HEK293 (cell line): ENCODE data around the gene CD79A.

Experiments used
- HOXC10 ChIP-seq: sonication (generic); formaldehyde crosslinking; IDR thresholded peaks from 2 replicates; pipeline ENCODE4 v1.8.1; 2023; ENCODE audit warnings: mild to moderate bottlenecking, missing genetic modification reagents
- KLF7 ChIP-seq: fragments of 450-650 bp; formaldehyde crosslinking; IDR thresholded peaks from 2 replicates; pipeline ENCODE4 v1.5.1; 2016; ENCODE audit warnings: missing biosample characterization, missing genetic modification characterization, borderline replicate concordance
- KLF9 ChIP-seq: fragments of 450-650 bp; formaldehyde crosslinking; IDR thresholded peaks from 2 replicates; pipeline ENCODE4 v1.5.1; 2016; ENCODE audit warnings: missing biosample characterization, missing genetic modification characterization, low read depth
- PATZ1 ChIP-seq: fragments of 450-650 bp; formaldehyde crosslinking; IDR thresholded peaks from 2 replicates; pipeline ENCODE4 v1.5.1; 2016; ENCODE audit warnings: missing biosample characterization, missing genetic modification characterization
- PRDM6 ChIP-seq: fragments of 450-650 bp; formaldehyde crosslinking; IDR thresholded peaks from 2 replicates; pipeline ENCODE4 v1.5.1; 2017; ENCODE audit warnings: missing biosample characterization, missing genetic modification characterization
- SP7 ChIP-seq: fragments of 450-650 bp; formaldehyde crosslinking; IDR thresholded peaks from 2 replicates; pipeline ENCODE4 v1.5.1; 2016; ENCODE audit warnings: missing biosample characterization, missing genetic modification characterization
- ZFHX2 ChIP-seq: fragments of 450-650 bp; formaldehyde crosslinking; conservative IDR thresholded peaks from 2 replicates; pipeline ENCODE4 v1.5.1; 2016; ENCODE audit warnings: missing biosample characterization, missing genetic modification characterization
- ZNF114 ChIP-seq: fragments of 450-650 bp; formaldehyde crosslinking; IDR thresholded peaks from 2 replicates; pipeline ENCODE4 v1.5.0; 2017; ENCODE audit warnings: missing biosample characterization, missing genetic modification characterization
- ZNF133 ChIP-seq: fragments of 450-650 bp; formaldehyde crosslinking; IDR thresholded peaks from 2 replicates; pipeline ENCODE4 v1.5.1; 2016; ENCODE audit warnings: missing biosample characterization, missing genetic modification characterization
- ZNF155 ChIP-seq: fragments of 450-650 bp; formaldehyde crosslinking; IDR thresholded peaks from 2 replicates; pipeline ENCODE4 v1.5.1; 2016; ENCODE audit warnings: missing biosample characterization, missing genetic modification characterization
- ZNF18 ChIP-seq: fragments of 450-650 bp; formaldehyde crosslinking; IDR thresholded peaks from 2 replicates; pipeline ENCODE4 v1.5.1; 2016; ENCODE audit warnings: missing biosample characterization, missing genetic modification characterization
- ZNF202 ChIP-seq: fragments of 450-650 bp; formaldehyde crosslinking; IDR thresholded peaks from 2 replicates; pipeline ENCODE4 v1.5.1; 2016; ENCODE audit warnings: missing biosample characterization, missing genetic modification characterization, borderline replicate concordance
- ZNF248 ChIP-seq: fragments of 450-650 bp; formaldehyde crosslinking; IDR thresholded peaks from 2 replicates; pipeline ENCODE4 v1.5.1; 2017; ENCODE audit warnings: missing biosample characterization, missing genetic modification characterization
- ZNF324 ChIP-seq: fragments of 450-650 bp; formaldehyde crosslinking; IDR thresholded peaks from 2 replicates; pipeline ENCODE4 v1.5.1; 2016; ENCODE audit warnings: missing biosample characterization, missing genetic modification characterization
- ZNF426 ChIP-seq: fragments of 450-650 bp; formaldehyde crosslinking; IDR thresholded peaks from 2 replicates; pipeline ENCODE4 v1.5.1; 2017; ENCODE audit warnings: missing biosample characterization, missing genetic modification characterization, mild to moderate bottlenecking, inconsistent platforms, moderate library complexity
- ZNF514 ChIP-seq: fragments of 450-650 bp; formaldehyde crosslinking; IDR thresholded peaks from 2 replicates; pipeline ENCODE4 v1.5.1; 2016; ENCODE audit warnings: missing biosample characterization, missing genetic modification characterization
- ZNF530 ChIP-seq: fragments of 450-650 bp; formaldehyde crosslinking; IDR thresholded peaks from 2 replicates; pipeline ENCODE4 v1.5.1; 2016; ENCODE audit warnings: low read depth, missing biosample characterization, missing genetic modification characterization
- ZNF549 ChIP-seq: fragments of 450-650 bp; IDR thresholded peaks from 2 replicates; pipeline ENCODE4 v1.5.1; 2018; ENCODE audit warnings: missing biosample characterization, missing genetic modification characterization, mild to moderate bottlenecking, inconsistent platforms, moderate library complexity
- ZNF571 ChIP-seq: fragments of 450-650 bp; formaldehyde crosslinking; IDR thresholded peaks from 2 replicates; pipeline ENCODE4 v1.5.0; 2017; ENCODE audit warnings: missing biosample characterization, missing genetic modification characterization
- ZNF660 ChIP-seq: fragments of 450-650 bp; IDR thresholded peaks from 2 replicates; pipeline ENCODE4 v1.5.1; 2018; ENCODE audit warnings: missing biosample characterization, mild to moderate bottlenecking, missing genetic modification characterization
- ZNF701 ChIP-seq: fragments of 450-650 bp; formaldehyde crosslinking; IDR thresholded peaks from 2 replicates; pipeline ENCODE4 v1.5.1; 2016; ENCODE audit warnings: missing biosample characterization, missing genetic modification characterization
- ZNF707 ChIP-seq: fragments of 450-650 bp; formaldehyde crosslinking; IDR thresholded peaks from 2 replicates; pipeline ENCODE4 v1.5.1; 2016; ENCODE audit warnings: missing biosample characterization, missing genetic modification characterization
- ZNF747 ChIP-seq: fragments of 450-650 bp; formaldehyde crosslinking; IDR thresholded peaks from 2 replicates; pipeline ENCODE4 v1.5.1; 2016; ENCODE audit warnings: missing biosample characterization, missing genetic modification characterization
- ZNF777 ChIP-seq: fragments of 450-650 bp; formaldehyde crosslinking; IDR thresholded peaks from 2 replicates; pipeline ENCODE4 v1.5.1; 2017; ENCODE audit warnings: missing biosample characterization, missing genetic modification characterization, borderline replicate concordance
- ZNF785 ChIP-seq: fragments of 450-650 bp; formaldehyde crosslinking; IDR thresholded peaks from 2 replicates; pipeline ENCODE4 v1.5.1; 2016; ENCODE audit warnings: missing biosample characterization, missing genetic modification characterization
- ZNF792 ChIP-seq: fragments of 450-650 bp; formaldehyde crosslinking; IDR thresholded peaks from 2 replicates; pipeline ENCODE4 v1.5.1; 2016; ENCODE audit warnings: missing biosample characterization, missing genetic modification characterization
- ZNF843 ChIP-seq: fragments of 450-650 bp; formaldehyde crosslinking; IDR thresholded peaks from 2 replicates; pipeline ENCODE4 v1.5.1; 2016; ENCODE audit warnings: missing biosample characterization, missing genetic modification characterization
- TF ChIP-seq, protein P1 (sequence below): fragments of 450-650 bp; formaldehyde crosslinking; IDR thresholded peaks from 2 replicates; pipeline ENCODE4 v1.5.1; 2017; ENCODE audit warnings: missing biosample characterization, missing genetic modification characterization
- TF ChIP-seq, protein P2 (sequence below): fragments of 450-650 bp; formaldehyde crosslinking; IDR thresholded peaks from 2 replicates; pipeline ENCODE4 v1.5.1; 2016; ENCODE audit warnings: missing biosample characterization, missing genetic modification characterization
- TF ChIP-seq, protein P3 (sequence below): fragments of 450-650 bp; formaldehyde crosslinking; IDR thresholded peaks from 2 replicates; pipeline ENCODE4 v1.5.1; 2016; ENCODE audit warnings: missing biosample characterization, missing genetic modification characterization, low read depth

The CD79A gene

GRCh38 chr19:41918653-41919244 lies 41.7 kb downstream of the CD79A start (continued):
- TF ChIP-seq ZNF514 (tag by site-specific recombination) (no peak), ZNF530 (no peak), HOXC10 (CRISPR knock-in tag) (no peak), ZNF792 (tag by site-specific recombination) (no peak), SP7 (tag by site-specific recombination) (no peak), ZNF155 (tag by site-specific recombination) (0 out of 2 replicates have a peak, but pooled peaks have one; percentile 11), ZNF549 (no peak), PRDM6 (tag by site-specific recombination) (no peak), ZFHX2 (tag by site-specific recombination) (peak; percentile 70), ZNF324 (tag by site-specific recombination) (no peak), ZNF785 (tag by site-specific recombination) (peak; percentile 83; the same call in 1 of the 2 replicates), ZNF571 (tag by site-specific recombination) (no peak), ZNF707 (tag by site-specific recombination) (0 out of 2 replicates have a peak, but pooled peaks have one; percentile 34), KLF9 (no peak), ZNF114 (tag by site-specific recombination) (peak; percentile 82), ZNF777 (tag by site-specific recombination) (no peak), ZNF843 (no peak), ZNF133 (tag by site-specific recombination) (no peak; the same call in 1 of the 2 replicates), ZNF426 (no peak), ZNF18 (tag by site-specific recombination) (peak; percentile 54), PATZ1 (tag by site-specific recombination) (no peak), ZNF747 (tag by site-specific recombination) (0 out of 2 replicates have a peak, but pooled peaks have one; percentile 78), ZNF701 (tag by site-specific recombination) (no peak), KLF7 (tag by site-specific recombination) (no peak), ZNF202 (tag by site-specific recombination) (0 out of 2 replicates have a peak, but pooled peaks have one; percentile 51), ZNF248 (0 out of 2 replicates have a peak, but pooled peaks have one; percentile 11), ZNF660 (no peak)
- TF ChIP-seq, protein P1, sequence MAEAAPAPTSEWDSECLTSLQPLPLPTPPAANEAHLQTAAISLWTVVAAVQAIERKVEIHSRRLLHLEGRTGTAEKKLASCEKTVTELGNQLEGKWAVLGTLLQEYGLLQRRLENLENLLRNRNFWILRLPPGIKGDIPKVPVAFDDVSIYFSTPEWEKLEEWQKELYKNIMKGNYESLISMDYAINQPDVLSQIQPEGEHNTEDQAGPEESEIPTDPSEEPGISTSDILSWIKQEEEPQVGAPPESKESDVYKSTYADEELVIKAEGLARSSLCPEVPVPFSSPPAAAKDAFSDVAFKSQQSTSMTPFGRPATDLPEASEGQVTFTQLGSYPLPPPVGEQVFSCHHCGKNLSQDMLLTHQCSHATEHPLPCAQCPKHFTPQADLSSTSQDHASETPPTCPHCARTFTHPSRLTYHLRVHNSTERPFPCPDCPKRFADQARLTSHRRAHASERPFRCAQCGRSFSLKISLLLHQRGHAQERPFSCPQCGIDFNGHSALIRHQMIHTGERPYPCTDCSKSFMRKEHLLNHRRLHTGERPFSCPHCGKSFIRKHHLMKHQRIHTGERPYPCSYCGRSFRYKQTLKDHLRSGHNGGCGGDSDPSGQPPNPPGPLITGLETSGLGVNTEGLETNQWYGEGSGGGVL (tag by site-specific recombination) = peak; percentile 4; the same call in 1 of the 2 replicates
- TF ChIP-seq, protein P2, sequence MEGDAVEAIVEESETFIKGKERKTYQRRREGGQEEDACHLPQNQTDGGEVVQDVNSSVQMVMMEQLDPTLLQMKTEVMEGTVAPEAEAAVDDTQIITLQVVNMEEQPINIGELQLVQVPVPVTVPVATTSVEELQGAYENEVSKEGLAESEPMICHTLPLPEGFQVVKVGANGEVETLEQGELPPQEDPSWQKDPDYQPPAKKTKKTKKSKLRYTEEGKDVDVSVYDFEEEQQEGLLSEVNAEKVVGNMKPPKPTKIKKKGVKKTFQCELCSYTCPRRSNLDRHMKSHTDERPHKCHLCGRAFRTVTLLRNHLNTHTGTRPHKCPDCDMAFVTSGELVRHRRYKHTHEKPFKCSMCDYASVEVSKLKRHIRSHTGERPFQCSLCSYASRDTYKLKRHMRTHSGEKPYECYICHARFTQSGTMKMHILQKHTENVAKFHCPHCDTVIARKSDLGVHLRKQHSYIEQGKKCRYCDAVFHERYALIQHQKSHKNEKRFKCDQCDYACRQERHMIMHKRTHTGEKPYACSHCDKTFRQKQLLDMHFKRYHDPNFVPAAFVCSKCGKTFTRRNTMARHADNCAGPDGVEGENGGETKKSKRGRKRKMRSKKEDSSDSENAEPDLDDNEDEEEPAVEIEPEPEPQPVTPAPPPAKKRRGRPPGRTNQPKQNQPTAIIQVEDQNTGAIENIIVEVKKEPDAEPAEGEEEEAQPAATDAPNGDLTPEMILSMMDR (tag by site-specific recombination) = no peak
- TF ChIP-seq, protein P3, sequence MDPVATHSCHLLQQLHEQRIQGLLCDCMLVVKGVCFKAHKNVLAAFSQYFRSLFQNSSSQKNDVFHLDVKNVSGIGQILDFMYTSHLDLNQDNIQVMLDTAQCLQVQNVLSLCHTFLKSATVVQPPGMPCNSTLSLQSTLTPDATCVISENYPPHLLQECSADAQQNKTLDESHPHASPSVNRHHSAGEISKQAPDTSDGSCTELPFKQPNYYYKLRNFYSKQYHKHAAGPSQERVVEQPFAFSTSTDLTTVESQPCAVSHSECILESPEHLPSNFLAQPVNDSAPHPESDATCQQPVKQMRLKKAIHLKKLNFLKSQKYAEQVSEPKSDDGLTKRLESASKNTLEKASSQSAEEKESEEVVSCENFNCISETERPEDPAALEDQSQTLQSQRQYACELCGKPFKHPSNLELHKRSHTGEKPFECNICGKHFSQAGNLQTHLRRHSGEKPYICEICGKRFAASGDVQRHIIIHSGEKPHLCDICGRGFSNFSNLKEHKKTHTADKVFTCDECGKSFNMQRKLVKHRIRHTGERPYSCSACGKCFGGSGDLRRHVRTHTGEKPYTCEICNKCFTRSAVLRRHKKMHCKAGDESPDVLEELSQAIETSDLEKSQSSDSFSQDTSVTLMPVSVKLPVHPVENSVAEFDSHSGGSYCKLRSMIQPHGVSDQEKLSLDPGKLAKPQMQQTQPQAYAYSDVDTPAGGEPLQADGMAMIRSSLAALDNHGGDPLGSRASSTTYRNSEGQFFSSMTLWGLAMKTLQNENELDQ = no peak
